COLO829 (cell line): ENCODE results near the gene DNAI1.
A peak's percentile ranks its signal among the peaks of the same experiment; 100 is the strongest.

Experiments
- DNase-seq: peaks from one replicate; pipeline ENCODE4 v3.0.0; 2012; ENCODE audit warnings: low spot score

DNAI1 gene

GRCh38 chr9:34558919-34559623 is 100.5 kb downstream of the DNAI1 start:
- DNase-seq = no peak

GRCh38 chr9:34559624-34560455 is 101.2 kb downstream of the DNAI1 start:
- peak; percentile 60 for DNase-seq

GRCh38 chr9:34560599-34561214 is 102.1 kb downstream of the DNAI1 start:
- no peak for DNase-seq

GRCh38 chr9:34562135-34562745 is 103.6 kb downstream of the DNAI1 start:
- DNase-seq = no peak

- DNase-seq = no peak
Observed at GRCh38 chr9:34563262-34563661, 104.7 kb downstream of the DNAI1 start.

- DNase-seq = no peak
Observed at GRCh38 chr9:34564617-34565016, 106.0 kb downstream of the DNAI1 start.

- no peak for DNase-seq
Observed at GRCh38 chr9:34565856-34566255, 107.3 kb downstream of the DNAI1 start.

- no peak for DNase-seq
Observed at GRCh38 chr9:34566322-34566721, 107.7 kb downstream of the DNAI1 start.

- no peak for DNase-seq
Observed at GRCh38 chr9:34566972-34567371, 108.4 kb downstream of the DNAI1 start.

GRCh38 chr9:34568133-34568532 is 109.5 kb downstream of the DNAI1 start:
- DNase-seq = no peak

- no peak for DNase-seq
Observed at GRCh38 chr9:34568774-34569173, 110.2 kb downstream of the DNAI1 start.

GRCh38 chr9:34570376-34570775 is 111.8 kb downstream of the DNAI1 start:
- no peak for DNase-seq
